ENCODE data around the gene NOS3.

GRCh38 chr7:150981644-150982043, 9.2 kb upstream of the NOS3 start:
- TF ChIP-seq CTCF (tag by site-specific recombination; IDR thresholded peaks at IDR 0.05) (no peak), PRDM4 (tag by site-specific recombination; IDR thresholded peaks at IDR 0.05) (no peak), ZNF791 (tag by site-specific recombination; IDR thresholded peaks at IDR 0.05) (no peak)

All from HEK293 (cell line).